K562 (cell line): ENCODE measurements around the gene CHRM4. TPM values are rescaled to one million over a fixed set of nuclear protein-coding genes. Genes with fewer than 3 reads are reported as not detected.

Experiments
- BRD9 ChIP-seq: fragments of 450-650 bp; IDR thresholded peaks from 2 replicates; pipeline ENCODE4 v1.6.1; 2018; ENCODE audit warnings: low read depth; ENCODE audit not compliant: partially characterized antibody
- CAMTA2 ChIP-seq: fragments of 250-450 bp; sonication (Bioruptor Pico); conservative IDR thresholded peaks from 2 replicates; pipeline ENCODE4 v1.5.1; 2022
- CBX3 ChIP-seq, 2 experiments: IDR thresholded peaks; 1 replicate in 1 of 2; 2 replicates in 1 of 2; pipeline ENCODE4 v1.6.1; 2012; ENCODE audit warnings: inconsistent platforms in 2 of 2, low read length in 2 of 2, borderline replicate concordance in 1 of 2, control low read depth in 1 of 2
- CC2D1A ChIP-seq: fragments of 450-650 bp; IDR thresholded peaks from 2 replicates; pipeline ENCODE4 v1.6.1; 2017; ENCODE audit warnings: mild to moderate bottlenecking
- DDX20 ChIP-seq: fragments of 450-650 bp; IDR thresholded peaks from 2 replicates; pipeline ENCODE4 v1.6.1; 2016; ENCODE audit warnings: missing genetic modification characterization, low read depth, mild to moderate bottlenecking, missing compliant biosample characterization, moderate library complexity
- ELF4 ChIP-seq: fragments of 450-650 bp; formaldehyde crosslinking; IDR thresholded peaks from 2 replicates; pipeline ENCODE4 v1.4.0; 2022; ENCODE audit warnings: missing genetic modification characterization
- EP400 ChIP-seq: fragments of 450-650 bp; IDR thresholded peaks from 2 replicates; pipeline ENCODE4 v1.6.1; 2017; ENCODE audit warnings: antibody characterized with exemption, mild to moderate bottlenecking, moderate library complexity
- FOS ChIP-seq: IDR thresholded peaks from 3 replicates; pipeline ENCODE4 v1.6.1; 2011; ENCODE audit not compliant: insufficient read length; ENCODE audit errors: extremely low read depth
- GABPB2 ChIP-seq: fragments of 250-450 bp; sonication (Bioruptor Pico); conservative IDR thresholded peaks from 2 replicates; pipeline ENCODE4 v1.5.1; 2021; ENCODE audit warnings: mild to moderate bottlenecking
- HMG20B ChIP-seq: fragments of 250-450 bp; sonication (Bioruptor Pico); IDR thresholded peaks from 2 replicates; pipeline ENCODE4 v1.5.0; 2021; ENCODE audit warnings: mild to moderate bottlenecking
- HNRNPK ChIP-seq: fragments of 200-400 bp; formaldehyde crosslinking; IDR thresholded peaks from one replicate; pipeline ENCODE4 v1.6.1; 2018; ENCODE audit warnings: mild to moderate bottlenecking, low read depth, low read length; ENCODE audit not compliant: poor library complexity, severe bottlenecking
- KDM2B ChIP-seq: fragments of 250-450 bp; sonication (Bioruptor Pico); IDR thresholded peaks from 2 replicates; pipeline ENCODE4 v1.8.0; 2021; ENCODE audit warnings: mild to moderate bottlenecking, moderate library complexity
- KLF10 ChIP-seq: fragments of 250-450 bp; sonication (Bioruptor Pico); IDR thresholded peaks from 2 replicates; pipeline ENCODE4 v1.6.1; 2021; ENCODE audit warnings: matching md5 sums
- KLF6 ChIP-seq: fragments of 250-450 bp; sonication (Bioruptor Pico); IDR thresholded peaks from 2 replicates; pipeline ENCODE4 v1.4.0; 2020; ENCODE audit warnings: mild to moderate bottlenecking, moderate library complexity, borderline replicate concordance
- MTA1 ChIP-seq: fragments of 450-650 bp; IDR thresholded peaks from 2 replicates; pipeline ENCODE4 v1.6.1; 2017; ENCODE audit warnings: borderline replicate concordance
- NFE2L1 ChIP-seq: fragments of 450-650 bp; IDR thresholded peaks from 2 replicates; pipeline ENCODE4 v1.6.1; 2016; ENCODE audit warnings: missing genetic modification characterization, low read depth, mild to moderate bottlenecking, missing compliant biosample characterization, moderate library complexity, borderline replicate concordance
- NR0B1 ChIP-seq: fragments of 450-650 bp; IDR thresholded peaks from one replicate; pipeline ENCODE4 v1.6.1; 2018; ENCODE audit warnings: mild to moderate bottlenecking, moderate library complexity; ENCODE audit not compliant: partially characterized antibody
- RBM15 ChIP-seq: fragments of 200-400 bp; formaldehyde crosslinking; IDR thresholded peaks from 2 replicates; pipeline ENCODE4 v1.6.1; 2018; ENCODE audit warnings: mild to moderate bottlenecking, low read length, moderate library complexity; ENCODE audit not compliant: insufficient read depth
- SAP30 ChIP-seq: fragments of 200-600 bp; sonication (generic); IDR thresholded peaks from 2 replicates; pipeline ENCODE4 v1.6.1; 2012; ENCODE audit warnings: borderline replicate concordance, low read depth, mild to moderate bottlenecking, moderate library complexity, low read length, control low read depth, inconsistent platforms; ENCODE audit not compliant: insufficient read depth, poor library complexity, severe bottlenecking
- TAF7 ChIP-seq: fragments of 450-650 bp; IDR thresholded peaks from 2 replicates; pipeline ENCODE4 v1.6.1; 2016; ENCODE audit warnings: missing genetic modification characterization, missing compliant biosample characterization
- TRIM24 ChIP-seq, 2 experiments: fragments of 450-650 bp; IDR thresholded peaks; 2 replicates each; pipeline ENCODE4 v1.6.1; 2016
- ZBTB9 ChIP-seq: fragments of 450-650 bp; formaldehyde crosslinking; IDR thresholded peaks from 2 replicates; pipeline ENCODE4 v1.4.0; 2020; ENCODE audit warnings: mild to moderate bottlenecking, moderate library complexity
- ZNF263 ChIP-seq: sonication (generic); formaldehyde crosslinking; IDR thresholded peaks from 2 replicates; pipeline ENCODE4 v1.8.0; 2022; ENCODE audit warnings: mild to moderate bottlenecking, missing genetic modification reagents, borderline replicate concordance
- ZNF41 ChIP-seq: fragments of 250-450 bp; sonication (Bioruptor Pico); conservative IDR thresholded peaks from 2 replicates; pipeline ENCODE4 v1.4.0; 2020; ENCODE audit warnings: mild to moderate bottlenecking
- ZNF586 ChIP-seq: fragments of 450-650 bp; formaldehyde crosslinking; conservative IDR thresholded peaks from 2 replicates; pipeline ENCODE4 v1.4.0; 2020; ENCODE audit warnings: mild to moderate bottlenecking, moderate library complexity
- ZNF79 ChIP-seq: fragments of 250-450 bp; sonication (Bioruptor Pico); IDR thresholded peaks from 2 replicates; pipeline ENCODE4 v1.4.0; 2020; ENCODE audit warnings: low read depth, mild to moderate bottlenecking, moderate library complexity
- polyA plus RNA-seq, 8 experiments: library from polyadenylated mRNA; depleted of rRNA in 4 of 8; stranded (reverse) in 5 of 8; unstranded in 3 of 8; fragments of >200 nt; fragmentation: Nextera tagmentation in 2 of 8; fragmentation: Illumina TruSeq in 1 of 8; extraction: Ambion mirVana in 2 of 8; extraction: Trizol in 1 of 8; gene quantifications; 2 replicates each; pipeline versions ENCODE4 v1.2.1 to v1.2.3, GENCODE V29; 2011 to 2014; ENCODE audit warnings: inconsistent platforms in 1 of 8, missing spikeins in 1 of 8
- total RNA-seq, 7 experiments: library from RNA; depleted of rRNA in 6 of 7; stranded (reverse); fragments of >200 nt in 6 of 7; fragmentation: Illumina TruSeq in 2 of 7; extraction: Trizol in 2 of 7; gene quantifications; 2 replicates each; pipeline versions ENCODE4 v1.2.1 to v1.2.3, GENCODE V29; 2011 to 2021; ENCODE audit warnings: low replicate concordance in 1 of 7
- TF ChIP-seq, protein P1 (sequence below): fragments of 250-450 bp; sonication (Bioruptor Pico); IDR thresholded peaks from 2 replicates; pipeline ENCODE4 v1.8.0; 2021; ENCODE audit warnings: moderate library complexity, mild to moderate bottlenecking, inconsistent platforms

CHRM4 gene
- total and polyA plus RNA-seq, 9 of the 15 experiments (the other 6 are each of a cell fraction or from before 2014, with no cell fraction given): 0.22 to 1.3 (median 0.40) TPM; not detected in 2

- TF ChIP-seq, protein P1, sequence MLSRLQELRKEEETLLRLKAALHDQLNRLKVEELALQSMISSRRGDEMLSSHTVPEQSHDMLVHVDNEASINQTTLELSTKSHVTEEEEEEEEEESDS (CRISPR knock-in tag): no peak
- TF ChIP-seq HMG20B (CRISPR knock-in tag): no peak
- TF ChIP-seq CBX3 (IDR thresholded peaks at IDR 0.05; ENCODE audit: borderline replicate concordance in 1 of 2, low read length in 2 of 2): peak in 1 of 2 experiments; percentile 44; a peak in 1 of 3 replicates
- TF ChIP-seq ZBTB9 (CRISPR knock-in tag): 0 out of 2 replicates have a peak, but pooled peaks have one; percentile 19
- 0 out of 2 replicates have a peak, but pooled peaks have one; percentile 29 for TF ChIP-seq CAMTA2 (CRISPR knock-in tag)
- TF ChIP-seq MTA1: no peak
- no peak for TF ChIP-seq DDX20 (tag)
- no peak for TF ChIP-seq TRIM24 (IDR thresholded peaks at IDR 0.05)
- TF ChIP-seq ZNF41: no peak
- TF ChIP-seq TAF7 (tag): no peak
- no peak for TF ChIP-seq ELF4
- 0 out of 2 replicates have a peak, but pooled peaks have one; percentile 28 for TF ChIP-seq CC2D1A
- peak; percentile 97 for TF ChIP-seq SAP30
- peak; percentile 72; the same call in 1 of the 2 replicates for TF ChIP-seq KDM2B (CRISPR knock-in tag)
- no peak for TF ChIP-seq ZNF79
- peak; percentile 83 for TF ChIP-seq ZNF263 (CRISPR knock-in tag)
- no peak for TF ChIP-seq FOS
- TF ChIP-seq ZNF586 (CRISPR knock-in tag): no peak
- TF ChIP-seq GABPB2: no peak
- TF ChIP-seq HNRNPK: no peak
- no peak for TF ChIP-seq NR0B1
- no peak for TF ChIP-seq KLF6 (CRISPR knock-in tag)
- no peak for TF ChIP-seq NFE2L1 (tag)
- TF ChIP-seq BRD9: no peak
- no peak for TF ChIP-seq KLF10 (CRISPR knock-in tag)
- no peak for TF ChIP-seq RBM15
- no peak for TF ChIP-seq EP400
These were observed 1.1 kb upstream of the CHRM4 start (continued) for GRCh38 chr11:46392421-46393230.
